ENCODE data around the gene TESK2. TPM values are rescaled to one million over a fixed set of nuclear protein-coding genes. Genes with fewer than 3 reads are reported as not detected.
A peak's percentile ranks its signal among the peaks of the same experiment; 100 is the strongest.
"Not testable (repeated sequence)": the region's sequence is repeated elsewhere in the genome, so short reads cannot be mapped to it uniquely, and the experiment has no call there.

Gene TESK2
- total RNA-seq, 2 experiments from 2014 or later = 4.8 to 6.7 TPM

DNA sequence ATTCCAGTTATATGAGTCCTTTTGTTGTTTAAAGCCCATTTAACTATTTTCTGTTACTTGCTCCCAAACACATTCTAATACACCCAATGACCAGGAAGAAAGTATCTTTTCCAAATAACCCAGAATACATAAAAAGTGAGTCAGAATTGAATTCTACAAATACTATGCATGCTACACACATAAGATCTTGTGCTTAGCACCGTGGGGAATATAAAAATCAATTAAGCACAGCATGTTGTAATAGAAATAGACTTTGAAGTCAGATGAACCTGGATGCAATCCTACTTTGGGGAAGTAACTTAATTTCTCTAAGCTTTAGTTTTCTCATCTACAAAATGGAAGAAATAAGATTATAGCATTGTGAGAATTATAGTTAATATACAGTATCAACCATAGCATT lies 110.2 kb downstream of the TESK2 start:
- CTCF ChIA-PET = no interaction called here
- Mint-ChIP-seq H3K4me1 (ENCODE audit: low read depth) (no peaks in the 10 kb centered on the region), H3K36me3 (ENCODE audit: low read depth) (no peaks in the 10 kb centered on the region), H3K27ac (no peak overlapping the region), H3K27me3 (ENCODE audit: low read depth) (no peaks in the 10 kb centered on the region), H3K9me3 (no peaks in the 10 kb centered on the region), H3K4me3 (no peak overlapping the region)
- intact Hi-C loops (cut with micrococcal nuclease) = no loop called here
- no peak for DNase-seq

DNA sequence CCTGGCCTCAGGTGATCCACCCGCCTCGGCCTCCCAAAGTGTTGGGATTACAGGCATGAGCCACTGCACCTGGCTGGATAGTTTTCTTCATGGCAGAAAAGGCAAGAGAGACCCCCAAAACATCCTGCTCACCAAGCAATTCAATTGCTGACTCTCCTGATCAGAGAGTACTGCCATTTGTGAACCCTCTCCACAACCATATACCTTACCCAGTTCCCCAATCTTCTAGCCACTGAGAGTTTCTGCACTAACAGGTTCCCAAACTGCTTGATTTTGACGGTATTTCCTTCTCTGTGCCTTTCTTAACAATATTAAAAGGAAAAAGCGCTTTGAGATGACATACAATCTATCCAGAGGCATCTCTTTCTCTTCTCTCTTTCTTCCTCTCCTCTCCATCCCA lies 110.8 kb downstream of the TESK2 start:
- Mint-ChIP-seq H3K4me3 (no peak overlapping the region), H3K4me1 (ENCODE audit: low read depth) (no peaks in the 10 kb centered on the region), H3K27ac (no peak overlapping the region), H3K27me3 (ENCODE audit: low read depth) (no peaks in the 10 kb centered on the region), H3K36me3 (ENCODE audit: low read depth) (no peaks in the 10 kb centered on the region), H3K9me3 (no peaks in the 10 kb centered on the region)
- intact Hi-C loops (cut with micrococcal nuclease) = no loop called here
- CTCF ChIA-PET = no interaction called here
- DNase-seq = no peak

DNA sequence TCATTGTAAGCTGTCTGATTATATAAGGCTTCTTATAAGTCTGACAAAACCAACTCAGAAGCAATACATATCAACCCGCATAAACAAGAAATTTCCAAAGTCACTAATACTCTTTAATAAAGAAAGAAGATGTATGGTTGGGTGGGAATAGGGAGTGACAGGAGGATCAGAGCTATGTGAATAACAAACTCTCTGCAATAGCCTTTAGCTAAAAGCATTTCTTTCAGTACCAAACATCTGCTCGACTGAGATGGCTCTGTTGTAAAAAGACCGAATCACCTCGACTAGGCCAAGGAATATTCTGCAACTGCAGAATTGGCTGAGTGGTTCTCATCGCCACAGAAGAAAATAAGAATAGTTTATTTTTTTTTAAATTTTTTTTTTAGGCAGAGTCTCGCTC lies 111.4 kb downstream of the TESK2 start:
- Mint-ChIP-seq H3K36me3 (ENCODE audit: low read depth) (no peaks in the 10 kb centered on the region), H3K4me3 (no peak overlapping the region), H3K27me3 (ENCODE audit: low read depth) (no peaks in the 10 kb centered on the region), H3K27ac (no peak overlapping the region), H3K9me3 (no peaks in the 10 kb centered on the region), H3K4me1 (ENCODE audit: low read depth) (no peaks in the 10 kb centered on the region)
- CTCF ChIA-PET = interaction anchor here (0.8 kb wide), 1 partner anchor 19 kb away, joined by 5 read pairs; no protein-coding TSS in a partner anchor
- no peak for DNase-seq
- intact Hi-C loops (cut with micrococcal nuclease) = no loop called here

DNA sequence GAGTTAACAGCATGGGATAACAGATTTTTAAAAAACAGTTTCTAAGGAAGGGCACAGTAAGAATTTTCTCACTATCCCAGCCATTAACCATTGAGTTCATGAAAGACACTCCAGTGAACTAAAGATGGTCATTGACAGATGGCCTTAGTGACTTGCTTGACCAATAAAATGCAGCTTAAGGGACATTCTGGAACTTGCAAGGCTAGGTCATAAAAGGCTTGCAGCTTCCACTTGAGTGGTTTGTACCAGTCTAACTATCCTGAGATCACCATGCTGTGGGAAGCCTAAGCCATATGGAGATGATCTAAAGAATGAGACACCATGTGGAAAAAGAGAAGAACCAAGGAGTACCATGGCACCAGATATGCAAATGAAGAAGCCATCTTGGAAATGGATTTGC lies 112.8 kb downstream of the TESK2 start:
- intact Hi-C loops (cut with micrococcal nuclease) = no loop called here
- no peak for DNase-seq
- no peaks in the 10 kb centered on the region for H3K27me3 Mint-ChIP-seq (ENCODE audit: low read depth)
- H3K36me3 Mint-ChIP-seq (ENCODE audit: low read depth) = no peaks in the 10 kb centered on the region
- no peak overlapping the region for H3K4me3 Mint-ChIP-seq
- H3K9me3 Mint-ChIP-seq = no peaks in the 10 kb centered on the region
- CTCF ChIA-PET = interaction anchor here (0.7 kb wide), 1 partner anchor 115 kb away, joined by 3 read pairs; no protein-coding TSS in a partner anchor
- no peak overlapping the region for H3K27ac Mint-ChIP-seq
- H3K4me1 Mint-ChIP-seq (ENCODE audit: low read depth) = no peaks in the 10 kb centered on the region

DNA sequence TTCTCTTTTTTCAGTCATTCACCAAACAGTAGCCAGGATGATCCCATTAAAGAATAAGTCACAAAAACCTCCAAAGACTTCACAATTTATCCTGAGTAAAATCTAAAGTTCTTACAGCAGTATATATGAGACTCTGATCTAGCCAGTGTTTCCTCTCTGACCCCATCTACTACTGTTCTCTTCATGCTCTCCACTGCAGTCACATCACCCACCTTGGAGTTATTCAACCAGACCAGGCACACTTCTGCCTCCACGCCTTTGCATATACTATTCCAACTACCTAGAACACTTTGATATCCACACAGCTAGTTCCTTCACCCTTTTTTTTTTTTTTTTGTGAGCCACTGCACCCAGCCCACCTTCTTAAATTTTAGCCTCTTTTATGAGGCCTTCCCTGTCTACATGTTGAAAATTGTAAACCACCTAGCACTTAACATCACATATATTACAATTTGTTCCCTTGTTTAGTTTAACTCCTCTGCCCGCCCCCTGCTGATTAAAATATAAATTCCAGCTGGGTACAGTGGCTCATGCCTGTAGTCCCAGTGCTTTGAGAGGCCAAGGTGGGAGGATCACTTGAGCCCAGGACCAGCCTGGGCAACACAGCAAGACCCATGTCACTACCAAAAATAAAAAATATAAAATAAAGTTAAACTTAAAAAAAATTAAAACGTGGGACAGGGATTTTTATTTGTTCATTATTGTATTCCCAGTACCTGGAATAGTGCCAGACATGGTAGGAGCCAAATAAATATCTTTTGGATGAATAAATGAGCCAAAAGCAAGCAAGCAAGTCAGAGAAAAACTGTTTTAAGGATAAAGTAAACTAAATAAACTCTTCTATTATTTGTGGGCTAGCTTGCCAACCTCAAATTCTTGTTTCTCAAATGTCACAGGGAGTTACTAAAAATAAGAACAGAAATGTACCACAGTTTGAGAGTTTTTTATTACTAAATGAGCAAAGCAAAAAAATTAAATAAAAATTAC lies 115.6 kb downstream of the TESK2 start:
- CTCF ChIA-PET = interaction anchor here (0.7 kb wide), 1 partner anchor 50 kb away, joined by 3 read pairs; no protein-coding TSS in a partner anchor
- DNase-seq = no peak
- no peak overlapping the region for H3K27ac Mint-ChIP-seq
- no peaks in the 10 kb centered on the region for H3K4me1 Mint-ChIP-seq (ENCODE audit: low read depth)
- intact Hi-C loops (cut with micrococcal nuclease) = no loop called here
- no peak overlapping the region for H3K4me3 Mint-ChIP-seq
- no peaks in the 10 kb centered on the region for H3K36me3 Mint-ChIP-seq (ENCODE audit: low read depth)
- H3K27me3 Mint-ChIP-seq (ENCODE audit: low read depth) = no peaks in the 10 kb centered on the region
- H3K9me3 Mint-ChIP-seq = no peaks in the 10 kb centered on the region

DNA sequence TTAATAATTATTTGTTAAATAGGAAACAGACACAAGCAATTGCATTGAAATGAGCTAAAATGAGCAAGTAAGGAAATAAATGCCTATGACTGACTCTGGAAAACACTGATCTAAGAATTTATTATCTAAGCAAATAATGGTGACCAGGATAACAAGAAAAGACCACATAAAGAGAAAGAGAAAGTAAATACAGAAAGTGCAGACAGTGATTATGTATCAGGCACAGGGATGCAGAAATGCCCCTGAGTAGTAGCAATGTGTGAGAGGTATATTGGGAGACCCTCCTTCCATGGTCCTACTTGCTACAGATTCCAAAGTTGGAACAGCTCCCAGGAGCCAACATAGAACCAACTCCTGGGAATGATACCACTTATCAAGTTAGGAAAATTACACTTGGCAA lies 117.4 kb downstream of the TESK2 start:
- Mint-ChIP-seq H3K9me3 (no peaks in the 10 kb centered on the region), H3K4me1 (ENCODE audit: low read depth) (no peaks in the 10 kb centered on the region), H3K36me3 (ENCODE audit: low read depth) (no peaks in the 10 kb centered on the region), H3K4me3 (no peak overlapping the region), H3K27ac (no peak overlapping the region), H3K27me3 (ENCODE audit: low read depth) (no peaks in the 10 kb centered on the region)
- DNase-seq = no peak
- CTCF ChIA-PET = interaction anchor here (0.6 to 2.0 kb wide), 2 partner anchors 13 to 95 kb away, joined by 3 to 6 read pairs; no protein-coding TSS in a partner anchor
- intact Hi-C loops (cut with micrococcal nuclease) = no loop called here

DNA sequence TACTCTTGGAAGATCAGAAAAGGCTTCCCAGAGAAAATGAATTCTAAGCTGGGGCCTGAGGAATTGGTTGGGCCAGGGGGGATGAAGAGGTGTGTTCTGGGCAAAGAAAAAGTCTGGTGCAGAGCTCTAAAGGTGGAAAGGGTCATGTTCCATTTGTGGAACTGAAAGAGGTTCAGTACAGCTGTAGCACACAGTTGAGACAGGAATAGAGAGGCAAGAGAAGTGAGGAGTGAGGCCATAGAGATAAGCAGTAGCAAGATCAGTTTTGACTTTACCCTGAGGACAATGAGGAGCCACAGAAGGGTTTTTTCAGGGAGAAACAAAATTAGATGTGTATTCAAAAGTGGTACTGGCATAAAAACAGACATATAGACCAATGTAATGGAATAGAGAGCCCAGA lies 120.4 kb downstream of the TESK2 start:
- Mint-ChIP-seq H3K4me3 (no peak overlapping the region), H3K27ac (no peak overlapping the region), H3K9me3 (no peaks in the 10 kb centered on the region), H3K27me3 (ENCODE audit: low read depth) (no peaks in the 10 kb centered on the region), H3K36me3 (ENCODE audit: low read depth) (no peaks in the 10 kb centered on the region), H3K4me1 (ENCODE audit: low read depth) (no peaks in the 10 kb centered on the region)
- CTCF ChIA-PET = interaction anchor here (0.8 to 1.6 kb wide), 4 partner anchors 11 to 198 kb away, joined by 3 to 5 read pairs (median 4); no protein-coding TSS in a partner anchor
- no peak for DNase-seq
- intact Hi-C loops (cut with micrococcal nuclease) = no loop called here

DNA sequence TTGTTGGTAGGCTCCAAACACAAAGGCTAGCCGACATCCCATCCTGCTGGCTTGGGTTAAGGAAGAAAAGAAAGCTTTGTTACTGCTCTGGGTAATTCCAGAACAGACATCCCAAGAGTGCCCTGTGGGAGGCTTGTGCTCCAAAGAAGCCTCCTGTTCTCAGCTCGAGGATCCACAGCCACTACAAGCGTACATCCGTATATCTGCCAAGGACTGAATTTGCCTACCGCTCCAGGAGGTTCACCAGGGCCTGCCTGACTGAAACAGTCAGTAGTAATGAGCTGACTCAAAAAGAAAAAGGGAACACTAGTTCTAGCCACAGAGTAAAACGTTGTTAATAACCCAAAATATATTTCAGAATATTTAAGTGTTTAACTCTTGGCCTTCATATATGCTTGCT lies 125.9 kb downstream of the TESK2 start:
- Mint-ChIP-seq H3K9me3 (no peaks in the 10 kb centered on the region), H3K27me3 (ENCODE audit: low read depth) (no peaks in the 10 kb centered on the region), H3K4me1 (ENCODE audit: low read depth) (peaks cover 9% of the 10 kb centered on the region), H3K36me3 (ENCODE audit: low read depth) (no peaks in the 10 kb centered on the region), H3K4me3 (no peak overlapping the region), H3K27ac (no peak overlapping the region)
- intact Hi-C loops (cut with micrococcal nuclease) = no loop called here
- CTCF ChIA-PET = interaction anchor here (1.8 kb wide), 1 partner anchor 128 kb away, joined by 12 read pairs; the partner anchor contains the start of gene TESK2
- DNase-seq = no peak

DNA sequence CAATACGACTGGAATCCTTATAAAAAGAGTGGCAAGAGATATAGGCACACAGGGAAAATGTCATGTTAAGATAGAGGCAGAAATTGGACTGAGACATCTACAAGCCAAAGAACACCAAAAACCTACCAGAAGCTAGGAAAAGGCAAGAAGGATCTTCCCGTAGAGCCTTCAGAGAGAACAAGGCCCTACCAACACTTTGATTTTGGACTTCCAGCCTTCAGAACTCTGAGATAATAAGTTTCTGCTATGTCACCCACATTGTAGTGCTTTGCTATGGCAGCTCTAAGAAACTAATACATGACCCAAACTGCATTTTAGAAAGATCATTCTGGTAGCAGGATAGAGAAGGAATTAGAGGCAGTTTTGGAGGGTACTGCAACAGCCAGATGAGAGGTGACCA lies 126.7 kb downstream of the TESK2 start:
- Mint-ChIP-seq H3K27me3 (ENCODE audit: low read depth) (no peaks in the 10 kb centered on the region), H3K4me3 (no peak overlapping the region), H3K27ac (no peak overlapping the region), H3K9me3 (no peaks in the 10 kb centered on the region), H3K36me3 (ENCODE audit: low read depth) (no peaks in the 10 kb centered on the region), H3K4me1 (ENCODE audit: low read depth) (peaks cover 12% of the 10 kb centered on the region)
- CTCF ChIA-PET = interaction anchor here (1.8 kb wide), 1 partner anchor 128 kb away, joined by 12 read pairs; the partner anchor contains the start of gene TESK2
- intact Hi-C loops (cut with micrococcal nuclease) = loop anchor here (5.0 kb wide), 1 partner anchor 43 kb away; no protein-coding TSS in a partner anchor
- DNase-seq = no peak

DNA sequence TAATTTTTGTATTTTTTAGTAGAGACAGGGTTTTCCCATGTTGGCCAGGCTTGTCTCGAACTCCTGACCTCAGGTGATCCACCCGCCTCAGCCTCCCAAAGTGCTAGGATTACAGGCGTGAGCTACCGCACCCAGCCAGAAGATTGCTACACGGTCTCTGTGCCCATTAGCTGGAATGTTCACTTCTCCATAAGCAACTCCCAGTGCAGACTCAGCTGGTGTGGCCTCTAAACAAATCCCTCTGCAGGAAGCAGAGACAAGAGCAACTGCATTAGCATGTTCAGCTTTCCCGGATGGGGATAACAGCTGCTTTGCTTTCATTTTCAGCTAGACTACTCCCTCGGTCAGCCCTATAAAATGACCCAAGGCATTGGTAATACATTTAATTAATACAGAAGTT lies 130.0 kb downstream of the TESK2 start:
- peaks cover 12% of the 10 kb centered on the region for H3K4me1 Mint-ChIP-seq (ENCODE audit: low read depth)
- CTCF ChIA-PET = interaction anchor here (0.6 to 11.4 kb wide), 11 partner anchors 12 to 199 kb away, joined by 3 to 175 read pairs (median 4); partner anchors contain the start of genes CCDC163, MMACHC, MUTYH and TESK2
- H3K36me3 Mint-ChIP-seq (ENCODE audit: low read depth); DNase-seq; H3K9me3 Mint-ChIP-seq; H3K4me3 Mint-ChIP-seq; H3K27ac Mint-ChIP-seq; H3K27me3 Mint-ChIP-seq (ENCODE audit: low read depth): not testable (repeated sequence)
- intact Hi-C loops (cut with micrococcal nuclease) = loop anchor here (1.0 to 5.0 kb wide), 2 partner anchors 46 to 132 kb away; no protein-coding TSS in a partner anchor

DNA sequence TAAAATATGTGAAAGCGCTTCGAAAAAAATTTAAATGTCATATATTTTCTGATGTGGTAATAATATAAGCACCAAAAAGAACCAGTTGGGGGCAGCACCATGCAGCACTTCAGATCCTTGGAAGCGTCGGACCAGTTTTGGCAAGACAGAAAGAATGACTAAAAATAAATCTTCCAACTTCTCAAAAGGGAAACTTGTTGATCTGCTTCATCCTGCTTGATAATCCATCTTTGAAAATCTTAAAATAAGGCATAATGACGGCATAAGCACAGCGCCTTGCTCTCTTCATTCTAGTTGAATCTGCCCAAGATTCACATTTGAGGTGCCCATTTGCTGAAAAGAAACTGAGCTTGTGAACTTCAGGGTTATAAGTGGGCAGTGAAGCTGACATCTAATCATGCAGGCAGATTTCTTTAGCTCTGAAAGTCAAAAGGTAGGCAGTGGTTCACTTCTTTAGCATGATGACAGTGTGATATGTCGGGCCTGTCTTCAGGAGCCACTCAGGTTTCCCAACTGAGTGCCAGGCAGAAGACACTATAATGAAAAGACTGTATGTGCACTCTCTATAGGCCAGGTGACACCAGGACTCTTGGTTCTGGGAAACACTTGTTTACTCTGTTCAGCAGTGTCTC lies 131.0 kb downstream of the TESK2 start:
- intact Hi-C loops (cut with micrococcal nuclease) = loop anchor here (1.0 to 5.0 kb wide), 3 partner anchors 47 to 210 kb away; no protein-coding TSS in a partner anchor
- Mint-ChIP-seq H3K27me3 (ENCODE audit: low read depth) (no peaks in the 10 kb centered on the region), H3K36me3 (ENCODE audit: low read depth) (no peaks in the 10 kb centered on the region), H3K27ac (peak overlapping the region; percentile 37), H3K4me3 (no peak overlapping the region), H3K4me1 (ENCODE audit: low read depth) (peaks cover 10% of the 10 kb centered on the region), H3K9me3 (no peaks in the 10 kb centered on the region)
- DNase-seq = peak; percentile 84
- CTCF ChIA-PET = interaction anchor here (0.6 to 11.4 kb wide), 18 partner anchors 9 to 341 kb away, joined by 3 to 175 read pairs (median 4); partner anchors contain the start of genes CCDC163, MMACHC, MUTYH and TESK2

DNA sequence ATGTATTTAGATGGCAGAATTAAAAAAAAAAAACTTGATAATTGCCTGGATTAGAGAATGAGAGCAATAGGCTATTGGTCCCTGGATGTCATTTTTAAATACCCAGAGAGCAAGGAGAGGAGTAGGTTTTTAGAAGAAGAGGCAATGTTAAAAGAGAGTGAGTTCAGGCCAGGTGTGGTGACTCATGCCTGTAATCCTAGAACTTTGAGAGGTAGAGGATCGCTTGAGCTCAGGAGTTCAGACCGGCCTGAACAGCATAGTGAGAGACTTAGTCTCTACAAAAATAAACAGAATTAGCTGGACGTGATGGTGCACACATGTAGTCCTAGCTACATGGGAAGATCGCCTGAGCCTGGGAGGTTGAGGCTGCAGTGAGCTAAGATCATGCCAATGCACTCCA lies 134.8 kb downstream of the TESK2 start:
- Mint-ChIP-seq H3K27ac (no peak overlapping the region), H3K27me3 (ENCODE audit: low read depth) (no peaks in the 10 kb centered on the region), H3K36me3 (ENCODE audit: low read depth) (no peaks in the 10 kb centered on the region), H3K9me3 (no peaks in the 10 kb centered on the region), H3K4me3 (no peak overlapping the region), H3K4me1 (ENCODE audit: low read depth) (peaks cover 5% of the 10 kb centered on the region)
- intact Hi-C loops (cut with micrococcal nuclease) = no loop called here
- CTCF ChIA-PET = interaction anchor here (0.6 to 11.4 kb wide), 5 partner anchors 43 to 342 kb away, joined by 3 to 175 read pairs (median 3); partner anchors contain the start of gene TESK2
- no peak for DNase-seq
